CD4-positive, CD25-positive, alpha-beta regulatory T cell (primary cell): Measurements from ENCODE around the gene ANK3. TPM values are rescaled to one million over a fixed set of nuclear protein-coding genes. Genes with fewer than 3 reads are reported as not detected.

ENCODE experiments used
- ATAC-seq, 2 donors: fragments of 150-1000 bp; cut with Tn5 transposase; one replicate each; pipeline ENCODE4 v1.10.0; 2021; ENCODE audit warnings: low read depth in 2 of 2, moderate number of reproducible peaks in 2 of 2, moderate library complexity in 1 of 2
- DNase-seq, 3 donors: peaks; one replicate each; pipeline versions ENCODE4 v3.0.0 to v3.0.0-alpha.2; 2012 to 2022; ENCODE audit warnings: mixed read lengths in 1 of 3
- H3K27ac ChIP-seq: one replicate; pipeline ENCODE4 v1.7.0; 2013; ENCODE audit warnings: mild to moderate bottlenecking, low read length; ENCODE audit not compliant: insufficient read depth, poor library complexity, severe bottlenecking
- H3K27me3 ChIP-seq: one replicate; pipeline ENCODE4 v1.7.0; 2013; ENCODE audit warnings: low read length; ENCODE audit not compliant: control insufficient read depth, insufficient read depth
- H3K36me3 ChIP-seq: one replicate; pipeline ENCODE4 v1.7.0; 2013; ENCODE audit warnings: mild to moderate bottlenecking, low read length, moderate library complexity; ENCODE audit not compliant: control insufficient read depth, insufficient read depth
- H3K4me1 ChIP-seq: 2 replicates; pipeline ENCODE4 v1.7.0; 2013; ENCODE audit warnings: mild to moderate bottlenecking, low read length; ENCODE audit not compliant: insufficient read depth, control insufficient read depth, poor library complexity, severe bottlenecking
- H3K4me3 ChIP-seq: one replicate; pipeline ENCODE4 v1.7.0; 2013; ENCODE audit warnings: low read depth, mild to moderate bottlenecking, low read length, moderate library complexity
- H3K9me3 ChIP-seq, 2 experiments: 1 replicate in 1 of 2; 2 replicates in 1 of 2; pipeline ENCODE4 v1.7.0; 2013; ENCODE audit warnings: low read length in 2 of 2, mild to moderate bottlenecking in 1 of 2, moderate library complexity in 1 of 2; ENCODE audit not compliant: control insufficient read depth in 2 of 2
- H3K27ac Mint-ChIP-seq, 3 donors: one replicate each; pipeline ENCODE4 v1.8.0; 2020 to 2022; ENCODE audit warnings: mild to moderate bottlenecking in 3 of 3, mixed read lengths in 3 of 3, moderate library complexity in 2 of 3
- H3K27me3 Mint-ChIP-seq: one replicate; pipeline ENCODE4 v1.8.0; 2022; ENCODE audit warnings: mild to moderate bottlenecking, mixed read lengths
- H3K36me3 Mint-ChIP-seq: one replicate; pipeline ENCODE4 v1.8.0; 2020; ENCODE audit warnings: mixed read lengths
- H3K4me1 Mint-ChIP-seq, 4 donors: one replicate each; pipeline ENCODE4 v1.8.0; 2020 to 2022; ENCODE audit warnings: mixed read lengths in 4 of 4, mild to moderate bottlenecking in 1 of 4
- H3K4me3 Mint-ChIP-seq, 4 donors: one replicate each; pipeline ENCODE4 v1.8.0; 2020 to 2022; ENCODE audit warnings: mild to moderate bottlenecking in 4 of 4, mixed read lengths in 4 of 4, moderate library complexity in 3 of 4
- H3K9me3 Mint-ChIP-seq, 7 donors: one replicate each; pipeline ENCODE4 v1.8.0; 2020 to 2022; ENCODE audit warnings: mixed read lengths in 7 of 7, mild to moderate bottlenecking in 3 of 7, moderate library complexity in 2 of 7
- polyA plus RNA-seq, 4 donors: library from polyadenylated mRNA; unstranded; fragments of 300-500 nt; fragmentation: Illumina TruSeq; gene quantifications; one replicate each; pipeline ENCODE4 v1.2.3, GENCODE V29; 2021
- total RNA-seq: library from RNA; stranded (reverse); gene quantifications from one replicate; pipeline ENCODE4 v1.2.3, GENCODE V29; 2022

ANK3 gene
- total and polyA plus RNA-seq, 5 donors from 2014 or later = 1.8 to 32.6 (median 3.1) TPM

GRCh38 chr10:60224066-60224705 is 165.5 kb downstream of the ANK3 start:
- no peak for ATAC-seq
- Histone ChIP-seq H3K27ac (no peak overlapping the region), H3K9me3 (no peaks in the 10 kb centered on the region), H3K36me3 (no peaks in the 10 kb centered on the region), H3K4me3 (no peak overlapping the region), H3K27me3 (no peaks in the 10 kb centered on the region), H3K4me1 (no peaks in the 10 kb centered on the region)
- H3K9me3 Mint-ChIP-seq = peaks cover 0 to under 1% (median 0%) of the 10 kb centered on the region in 7 donors
- H3K36me3 Mint-ChIP-seq = no peaks in the 10 kb centered on the region
- no peaks in the 10 kb centered on the region for H3K4me1 Mint-ChIP-seq
- DNase-seq = no peak
- H3K27me3 Mint-ChIP-seq = no peaks in the 10 kb centered on the region
- no peak overlapping the region for H3K4me3 Mint-ChIP-seq
- no peak overlapping the region for H3K27ac Mint-ChIP-seq

DNA sequence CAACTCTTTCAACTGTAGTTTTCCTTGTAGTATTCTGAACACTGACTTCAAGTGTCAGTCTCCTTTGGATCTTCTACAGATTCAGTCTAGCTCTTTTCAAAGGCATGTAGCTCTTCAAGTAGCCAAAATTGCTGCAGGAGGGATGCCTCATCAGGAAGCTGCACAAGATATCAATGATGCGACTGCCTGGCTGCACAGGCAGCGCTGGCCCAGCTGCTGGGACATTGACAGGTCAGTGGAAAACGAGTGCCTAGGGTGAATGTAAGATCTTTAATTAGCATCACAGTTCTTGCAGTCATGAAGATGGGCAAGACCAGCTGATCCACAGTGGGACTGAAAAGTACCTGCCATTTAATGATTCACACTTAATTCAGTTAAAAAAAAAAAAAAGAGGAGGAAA is 167.6 kb downstream of the ANK3 start:
- Histone ChIP-seq H3K36me3 (no peaks in the 10 kb centered on the region), H3K27me3 (no peaks in the 10 kb centered on the region), H3K4me3 (no peak overlapping the region), H3K9me3 (no peaks in the 10 kb centered on the region), H3K27ac (no peak overlapping the region), H3K4me1 (no peaks in the 10 kb centered on the region)
- ATAC-seq (no peak), DNase-seq (no peak)
- Mint-ChIP-seq H3K9me3 (peaks cover 0 to 7% (median 0%) of the 10 kb centered on the region in 7 donors), H3K27ac (no peak overlapping the region), H3K27me3 (peaks cover 4% of the 10 kb centered on the region), H3K4me3 (no peak overlapping the region), H3K36me3 (no peaks in the 10 kb centered on the region), H3K4me1 (no peaks in the 10 kb centered on the region)

DNA sequence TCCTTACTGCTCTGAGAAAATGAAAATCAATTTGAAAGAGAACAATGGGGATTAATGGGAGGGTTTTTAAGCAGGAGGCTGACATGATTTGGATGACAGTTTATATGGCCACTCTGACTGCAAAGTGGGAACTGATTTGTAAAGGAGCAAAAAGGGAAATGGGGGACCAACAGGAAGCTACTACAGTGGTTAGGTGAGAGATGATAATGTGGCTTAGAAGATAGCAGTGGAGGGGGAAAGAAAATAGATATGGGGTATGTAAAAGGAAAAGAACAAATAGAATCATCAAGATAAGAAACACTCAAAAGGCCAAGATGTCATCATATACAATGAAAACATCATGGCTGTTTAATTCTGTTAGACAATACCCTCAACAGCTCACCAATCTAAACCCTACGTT is 177.5 kb downstream of the ANK3 start:
- Mint-ChIP-seq H3K4me3 (peak overlapping the region in 1 of 4 donors; percentile 71), H3K9me3 (peaks cover 0 to 5% (median 0%) of the 10 kb centered on the region in 7 donors), H3K36me3 (no peaks in the 10 kb centered on the region), H3K4me1 (peaks cover 0 to 6% (median 3%) of the 10 kb centered on the region in 4 donors), H3K27ac (no peak overlapping the region), H3K27me3 (peaks cover 15% of the 10 kb centered on the region)
- Histone ChIP-seq H3K4me1 (no peaks in the 10 kb centered on the region), H3K27ac (no peak overlapping the region), H3K9me3 (no peaks in the 10 kb centered on the region), H3K36me3 (no peaks in the 10 kb centered on the region), H3K27me3 (no peaks in the 10 kb centered on the region), H3K4me3 (no peak overlapping the region)
- no peak for DNase-seq
- no peak for ATAC-seq

DNA sequence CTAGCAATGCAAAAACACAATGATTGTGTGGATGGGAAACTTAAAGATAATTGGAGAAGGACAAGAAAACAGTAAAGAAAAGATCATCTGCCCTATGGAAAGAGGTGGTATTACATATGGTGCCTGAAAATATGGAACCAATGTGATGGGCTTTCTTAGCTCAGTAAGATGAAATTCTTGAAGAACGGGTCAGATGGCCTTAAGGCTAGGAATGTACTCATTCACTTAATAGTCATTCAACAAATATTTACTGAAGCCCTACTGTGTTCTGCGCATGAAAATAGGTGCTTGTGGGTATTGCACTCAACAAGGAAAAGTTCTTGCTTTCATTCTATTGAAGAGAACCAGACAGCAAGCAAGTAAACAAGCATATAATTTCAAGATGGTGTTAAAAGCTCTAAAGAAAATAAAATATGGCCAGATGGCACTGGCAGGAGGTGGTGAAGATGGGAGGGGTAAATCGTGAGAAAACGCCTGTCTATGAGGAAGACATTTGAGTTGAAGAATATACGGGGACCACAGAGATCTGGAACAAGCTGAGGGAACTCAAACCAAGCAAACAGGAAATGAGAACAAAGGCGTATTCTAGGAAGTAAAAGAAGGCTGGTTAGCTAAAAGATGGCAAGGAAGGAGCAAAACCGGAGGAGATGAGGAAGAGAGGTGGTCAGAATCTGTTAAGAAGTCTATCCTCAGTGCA is 179.7 kb downstream of the ANK3 start:
- Mint-ChIP-seq H3K9me3 (peaks cover 0 to 5% (median 0%) of the 10 kb centered on the region in 7 donors), H3K27me3 (peaks cover 15% of the 10 kb centered on the region), H3K36me3 (no peaks in the 10 kb centered on the region), H3K27ac (no peak overlapping the region), H3K4me1 (peaks cover 0 to 6% (median 3%) of the 10 kb centered on the region in 4 donors), H3K4me3 (no peak overlapping the region)
- Histone ChIP-seq H3K27ac (no peak overlapping the region), H3K9me3 (no peaks in the 10 kb centered on the region), H3K4me1 (no peaks in the 10 kb centered on the region), H3K27me3 (no peaks in the 10 kb centered on the region), H3K4me3 (no peak overlapping the region), H3K36me3 (no peaks in the 10 kb centered on the region)
- ATAC-seq (no peak), DNase-seq (peak in 1 of 3 donors; percentile 6)

DNA sequence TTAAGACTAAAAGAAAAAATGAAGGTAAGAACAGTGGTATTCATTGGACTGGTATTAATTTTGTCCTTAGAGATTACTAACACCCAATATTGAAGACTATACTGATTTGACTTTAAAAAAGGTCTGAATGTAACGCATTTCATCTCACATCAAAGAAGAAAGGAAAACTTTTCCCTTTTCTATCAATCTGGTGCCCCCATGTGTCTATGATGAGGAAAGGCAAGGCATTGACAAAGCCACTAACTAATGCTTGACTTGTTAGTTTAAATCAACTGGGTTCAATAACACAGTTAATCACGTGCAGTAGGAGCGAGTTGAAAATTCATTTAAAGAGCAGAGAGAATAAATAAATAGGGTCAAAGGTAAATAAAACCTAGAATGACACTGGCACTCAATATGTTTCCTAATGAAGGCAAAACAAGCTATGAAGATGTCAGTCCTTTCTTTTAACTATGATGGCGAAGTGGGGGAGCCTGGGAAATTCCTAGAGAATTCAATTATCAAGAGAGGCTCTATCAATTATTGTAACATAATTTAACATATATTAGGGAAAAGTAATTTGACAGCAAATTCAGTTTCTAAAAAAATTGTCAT is 180.9 kb downstream of the ANK3 start:
- no peak overlapping the region for H3K4me3 Mint-ChIP-seq
- peaks cover 0 to 5% (median 0%) of the 10 kb centered on the region in 7 donors for H3K9me3 Mint-ChIP-seq
- Histone ChIP-seq H3K27ac (no peak overlapping the region), H3K27me3 (no peaks in the 10 kb centered on the region), H3K4me1 (no peaks in the 10 kb centered on the region), H3K4me3 (no peak overlapping the region), H3K9me3 (no peaks in the 10 kb centered on the region), H3K36me3 (no peaks in the 10 kb centered on the region)
- H3K27ac Mint-ChIP-seq = no peak overlapping the region
- peaks cover 0 to 6% (median 3%) of the 10 kb centered on the region in 4 donors for H3K4me1 Mint-ChIP-seq
- peaks cover 21% of the 10 kb centered on the region for H3K27me3 Mint-ChIP-seq
- H3K36me3 Mint-ChIP-seq = no peaks in the 10 kb centered on the region
- DNase-seq (peak in 1 of 3 donors; percentile 12), ATAC-seq (no peak)

- ATAC-seq = no peak
- Mint-ChIP-seq H3K9me3 (peaks cover 0 to 5% (median 0%) of the 10 kb centered on the region in 7 donors), H3K4me1 (peaks cover 0 to 6% (median 3%) of the 10 kb centered on the region in 4 donors), H3K27me3 (peaks cover 21% of the 10 kb centered on the region), H3K27ac (no peak overlapping the region), H3K36me3 (no peaks in the 10 kb centered on the region), H3K4me3 (no peak overlapping the region)
- H3K4me3 ChIP-seq = no peak overlapping the region
- H3K27ac ChIP-seq = no peak overlapping the region
- DNase-seq = no peak
- H3K9me3 ChIP-seq = no peaks in the 10 kb centered on the region
- H3K27me3 ChIP-seq = no peaks in the 10 kb centered on the region
- H3K4me1 ChIP-seq = no peaks in the 10 kb centered on the region
- H3K36me3 ChIP-seq = no peaks in the 10 kb centered on the region
Observed at GRCh38 chr10:60207894-60208293, 181.8 kb downstream of the ANK3 start.

DNA sequence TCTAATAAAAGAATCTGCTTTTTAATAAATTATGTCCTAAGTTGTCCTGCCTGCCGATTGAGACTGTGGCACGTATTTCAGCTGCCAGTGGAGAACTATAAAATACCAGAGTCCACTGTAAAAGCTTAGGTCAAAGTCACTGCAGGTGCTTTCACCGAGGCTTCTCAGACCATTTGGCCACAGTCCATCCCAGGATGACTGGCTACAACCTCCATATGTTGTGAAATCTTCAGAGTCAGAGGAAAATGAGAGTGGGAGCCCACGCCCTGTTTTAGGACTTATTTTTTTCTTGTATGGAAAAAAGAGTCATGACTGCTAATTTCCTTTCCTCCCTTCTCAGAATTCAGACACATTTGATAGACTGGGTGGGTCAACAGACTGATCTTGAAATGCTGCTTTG is 182.9 kb downstream of the ANK3 start:
- Histone ChIP-seq H3K4me1 (no peaks in the 10 kb centered on the region), H3K9me3 (no peaks in the 10 kb centered on the region), H3K27me3 (no peaks in the 10 kb centered on the region), H3K4me3 (no peak overlapping the region), H3K27ac (no peak overlapping the region), H3K36me3 (no peaks in the 10 kb centered on the region)
- ATAC-seq (no peak), DNase-seq (no peak)
- Mint-ChIP-seq H3K9me3 (peaks cover 0 to 5% (median 0%) of the 10 kb centered on the region in 7 donors), H3K4me3 (no peak overlapping the region), H3K36me3 (no peaks in the 10 kb centered on the region), H3K27me3 (peaks cover 15% of the 10 kb centered on the region), H3K4me1 (peaks cover 0 to 6% (median 3%) of the 10 kb centered on the region in 4 donors), H3K27ac (no peak overlapping the region)
